Activated naive CD4-positive, alpha-beta T cell treated with anti-CD3 and anti-CD28 coated beads, Interleukin-2, amount 50 U/mL, for 16 hours (primary cell): ENCODE data around the gene IRGQ.

Experiments used
- DNase-seq: peaks from one replicate; pipeline ENCODE4 v3.0.0-alpha.2; 2020

Gene IRGQ

DNA sequence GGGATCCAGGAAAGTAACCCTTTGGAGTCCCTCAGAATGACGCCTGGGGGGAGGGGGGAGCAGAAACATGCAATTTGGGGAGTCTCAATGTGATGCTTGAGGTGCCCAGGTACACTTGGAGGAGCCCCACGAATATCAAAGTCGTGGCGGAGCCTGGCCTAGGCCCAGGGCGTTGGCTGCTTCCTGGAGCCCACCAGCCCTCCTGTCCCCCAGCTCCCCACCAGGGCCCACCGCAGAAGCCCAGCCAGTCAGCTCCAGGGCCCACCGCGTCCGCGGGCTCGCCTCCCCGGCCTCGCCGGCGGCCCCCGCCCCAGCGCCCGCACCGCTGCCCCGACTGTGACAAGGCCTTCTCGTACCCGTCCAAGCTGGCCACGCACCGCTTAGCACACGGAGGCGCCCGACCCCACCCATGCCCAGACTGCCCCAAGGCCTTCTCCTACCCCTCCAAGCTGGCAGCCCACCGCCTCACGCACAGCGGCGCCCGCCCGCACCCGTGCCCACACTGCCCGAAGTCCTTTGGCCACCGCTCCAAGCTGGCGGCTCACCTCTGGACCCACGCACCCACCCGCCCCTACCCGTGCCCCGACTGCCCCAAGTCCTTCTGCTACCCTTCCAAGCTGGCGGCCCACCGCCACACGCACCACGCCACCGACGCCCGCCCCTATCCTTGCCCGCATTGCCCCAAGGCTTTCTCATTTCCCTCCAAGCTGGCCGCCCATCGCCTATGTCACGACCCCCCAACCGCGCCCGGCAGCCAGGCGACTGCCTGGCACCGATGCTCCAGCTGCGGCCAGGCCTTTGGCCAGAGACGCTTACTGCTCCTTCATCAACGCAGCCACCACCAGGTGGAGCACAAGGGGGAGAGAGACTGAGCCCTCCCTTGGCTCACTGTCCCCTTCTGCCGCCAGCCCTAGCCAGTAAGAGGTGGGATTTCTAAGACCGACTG lies 60.8 kb downstream of the IRGQ start:
- peak; percentile 35 for DNase-seq
